ENCODE measurements around the gene DNAJA3.

Gene DNAJA3

GRCh38 chr16:4501071-4501478, 75.4 kb downstream of the DNAJA3 start:
- H3K4me3 ChIP-seq (ENCODE audit: low read depth, low read length): no peak overlapping the region
- no peak for TF ChIP-seq CTCF (conservative IDR thresholded peaks at IDR 0.05; ENCODE audit: low read depth, low read length)
- DNase-seq (ENCODE audit: low read depth): no peak

DNA sequence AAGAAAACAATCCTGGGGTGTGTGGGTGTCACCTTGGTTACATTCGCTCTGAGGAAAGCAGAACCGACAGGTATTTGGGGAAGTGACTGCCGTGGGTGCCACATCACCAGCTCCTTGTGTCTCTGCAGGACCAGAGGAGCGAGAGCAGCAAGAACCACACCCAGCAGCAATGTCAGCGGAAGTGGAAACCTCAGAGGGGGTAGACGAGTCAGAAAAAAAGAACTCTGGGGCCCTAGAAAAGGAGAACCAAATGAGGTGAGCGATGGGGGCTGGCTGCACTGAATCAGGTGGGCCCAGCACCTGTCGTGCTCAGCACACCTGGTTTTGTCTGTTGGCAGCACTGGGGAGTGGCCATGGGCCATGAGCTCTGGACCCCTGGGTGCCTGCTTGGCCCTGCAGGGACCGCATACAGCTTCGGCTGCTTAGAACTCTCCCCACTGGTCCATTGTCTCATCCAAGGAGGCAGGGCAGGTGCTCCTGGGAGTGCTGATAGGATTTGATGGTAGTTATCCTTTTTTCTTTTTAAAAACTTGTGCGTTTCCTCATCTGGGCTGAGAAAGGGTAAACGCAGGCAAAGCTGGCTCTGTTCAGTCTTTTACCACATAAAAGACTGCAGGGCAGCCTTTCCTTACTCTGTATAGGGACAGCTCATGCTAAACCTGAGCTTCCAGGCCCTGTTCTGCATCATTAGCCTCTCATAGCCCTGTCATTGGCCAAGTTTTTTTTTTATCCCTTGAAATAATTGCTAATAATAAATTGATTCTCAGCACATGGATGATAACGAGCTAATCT, 79.9 kb downstream of the DNAJA3 start:
- DNase-seq (ENCODE audit: low read depth): no peak
- H3K4me3 ChIP-seq (ENCODE audit: low read depth, low read length): no peak overlapping the region
- no peak for TF ChIP-seq CTCF (conservative IDR thresholded peaks at IDR 0.05; ENCODE audit: low read depth, low read length)

Data from choroid plexus epithelial cell (primary cell).